Peyer's patch (tissue), 4 donors: ENCODE data around the gene MEFV. TPM values are rescaled to one million over a fixed set of nuclear protein-coding genes. Genes with fewer than 3 reads are reported as not detected.
"Not testable (repeated sequence)": the region's sequence is repeated elsewhere in the genome, so short reads cannot be mapped to it uniquely, and the experiment has no call there.

Experiments
- DNase-seq, 3 donors: peaks; one replicate each; pipeline ENCODE4 v3.0.0-alpha.2; 2017 to 2019
- H3K27ac ChIP-seq, 4 donors: fragments of 200-600 bp; sonication (generic); one replicate each; pipeline ENCODE4 v1.5.1; 2016 to 2019
- H3K27me3 ChIP-seq, 2 donors: fragments of 200-600 bp; sonication (generic); one replicate each; pipeline ENCODE4 v1.5.1; 2019
- H3K36me3 ChIP-seq, 3 donors: fragments of 200-600 bp; sonication (generic); one replicate each; pipeline ENCODE4 v1.5.1; 2016 to 2019
- H3K4me1 ChIP-seq, 4 donors: fragments of 200-600 bp; sonication (generic); one replicate each; pipeline ENCODE4 v1.5.1; 2016 to 2019
- H3K4me3 ChIP-seq, 4 donors: fragments of 200-600 bp; sonication (generic); 1 replicate in 3 of 4; 2 replicates in 1 of 4; pipeline ENCODE4 v1.5.1; 2016 to 2019; ENCODE audit warnings: mild to moderate bottlenecking in 1 of 4
- H3K9me3 ChIP-seq, 4 donors: fragments of 200-600 bp; sonication (generic); one replicate each; pipeline ENCODE4 v1.5.1; 2016 to 2019; ENCODE audit warnings: mild to moderate bottlenecking in 1 of 4
- CTCF ChIP-seq, 6 experiments: fragments of 450-650 bp in 4 of 6; fragments of 200-600 bp in 2 of 6; sonication (generic) in 1 of 6; IDR thresholded peaks; one replicate each; pipeline ENCODE4 v1.5.1; 2017 to 2019; ENCODE audit warnings: antibody characterized with exemption in 6 of 6, mild to moderate bottlenecking in 3 of 6, moderate library complexity in 1 of 6
- POLR2A ChIP-seq, 2 donors: fragments of 450-650 bp; IDR thresholded peaks; one replicate each; pipeline ENCODE4 v1.5.1; 2017; ENCODE audit warnings: antibody characterized with exemption in 2 of 2, mild to moderate bottlenecking in 2 of 2, moderate library complexity in 2 of 2
- total RNA-seq, 4 donors: library from RNA; depleted of rRNA; stranded (reverse); fragments of >200 nt; gene quantifications; one replicate each; pipeline ENCODE4 v1.1.0, GENCODE V29; 2016

MEFV gene
- total RNA-seq, 4 donors from 2014 or later, result 1.2 to 6.6 (median 2.2) TPM

- no peaks in the 10 kb centered on the region for H3K36me3 ChIP-seq
- no peaks in the 10 kb centered on the region for H3K27me3 ChIP-seq
- DNase-seq, result peak in 1 of 3 donors; percentile 9
- no peak for TF ChIP-seq CTCF (IDR thresholded peaks at IDR 0.05)
- TF ChIP-seq POLR2A (IDR thresholded peaks at IDR 0.05), result no peak
- H3K9me3 ChIP-seq, result no peaks in the 10 kb centered on the region
- H3K27ac ChIP-seq, result no peak overlapping the region
- H3K4me1 ChIP-seq, result peaks cover 0 to 4% (median 0%) of the 10 kb centered on the region in 4 donors
- H3K4me3 ChIP-seq, result no peak overlapping the region
Measured at GRCh38 chr16:3212006-3212405, 44.4 kb downstream of the MEFV start.

GRCh38 chr16:3207086-3207953, 49.1 kb downstream of the MEFV start:
- peak in 1 of 3 donors; percentile 14 for DNase-seq
- Histone ChIP-seq H3K27ac (no peak overlapping the region), H3K36me3 (no peaks in the 10 kb centered on the region), H3K9me3 (peaks cover 0 to 7% (median 0%) of the 10 kb centered on the region in 4 donors), H3K4me3 (no peak overlapping the region), H3K4me1 (no peaks in the 10 kb centered on the region), H3K27me3 (no peaks in the 10 kb centered on the region)
- TF ChIP-seq CTCF (IDR thresholded peaks at IDR 0.05) (no peak), POLR2A (IDR thresholded peaks at IDR 0.05) (no peak)

- H3K4me3 ChIP-seq, H3K27me3 ChIP-seq, DNase-seq: not testable (repeated sequence)
Measured at GRCh38 chr16:3205939-3206338, 50.5 kb downstream of the MEFV start.

GRCh38 chr16:3202903-3203539, 53.4 kb downstream of the MEFV start:
- H3K9me3 ChIP-seq, result peaks cover 0 to 7% (median 0%) of the 10 kb centered on the region in 4 donors
- no peak overlapping the region for H3K4me3 ChIP-seq
- H3K4me1 ChIP-seq, result no peaks in the 10 kb centered on the region
- H3K27ac ChIP-seq, result no peak overlapping the region
- peak in 1 of 3 donors; percentile 18 for DNase-seq
- no peak for TF ChIP-seq CTCF (IDR thresholded peaks at IDR 0.05)
- H3K27me3 ChIP-seq, result no peaks in the 10 kb centered on the region
- no peaks in the 10 kb centered on the region for H3K36me3 ChIP-seq

More at GRCh38 chr16:3205939-3206338, 50.5 kb downstream of the MEFV start:
- not testable (repeated sequence) for H3K36me3 ChIP-seq, H3K27ac ChIP-seq, H3K9me3 ChIP-seq, H3K4me1 ChIP-seq

- Histone ChIP-seq H3K4me1 (no peaks in the 10 kb centered on the region), H3K36me3 (no peaks in the 10 kb centered on the region)
Measured at GRCh38 chr16:3198334-3199072, 57.9 kb downstream of the MEFV start.

GRCh38 chr16:3197694-3198333, 58.6 kb downstream of the MEFV start:
- not testable (repeated sequence) for H3K36me3 ChIP-seq, H3K27ac ChIP-seq, H3K4me1 ChIP-seq, H3K4me3 ChIP-seq, DNase-seq, H3K9me3 ChIP-seq, H3K27me3 ChIP-seq

More at GRCh38 chr16:3198334-3199072, 57.9 kb downstream of the MEFV start:
- TF ChIP-seq CTCF (IDR thresholded peaks at IDR 0.05) (no peak), POLR2A (IDR thresholded peaks at IDR 0.05) (no peak)
- Histone ChIP-seq H3K27me3 (peaks cover 0 to 1% of the 10 kb centered on the region in 2 donors), H3K4me3 (no peak overlapping the region), H3K9me3 (no peaks in the 10 kb centered on the region), H3K27ac (no peak overlapping the region)
- no peak for DNase-seq
